DND-41 (cell line): ENCODE measurements around the gene ARHGAP27.

Source experiments
- ATAC-seq: fragments of 200-7000 bp; cut with Tn5 transposase; 3 replicates; pipeline ENCODE4 v1.9.1; 2021; ENCODE audit warnings: low read depth; ENCODE audit not compliant: insufficient read depth
- DNase-seq: peaks from one replicate; pipeline ENCODE4 v3.0.0-alpha.2; 2020
- H2AFZ ChIP-seq: 2 replicates; pipeline ENCODE4 v1.6.0; 2012; ENCODE audit warnings: low read depth, low read length
- H3K27ac ChIP-seq: 2 replicates; pipeline ENCODE4 v1.5.1; 2012; ENCODE audit warnings: low read length, inconsistent platforms
- H3K27me3 ChIP-seq: fragments of 200-600 bp; sonication (generic); 2 replicates; pipeline ENCODE4 v1.6.0; 2012; ENCODE audit warnings: low read length, mild to moderate bottlenecking, inconsistent platforms; ENCODE audit not compliant: insufficient read depth, poor library complexity
- H3K36me3 ChIP-seq: 2 replicates; pipeline ENCODE4 v1.5.1; 2012; ENCODE audit warnings: low read length, inconsistent platforms; ENCODE audit not compliant: insufficient read depth
- H3K4me1 ChIP-seq: 2 replicates; pipeline ENCODE4 v1.5.1; 2012; ENCODE audit warnings: mild to moderate bottlenecking, low read length; ENCODE audit not compliant: insufficient read depth
- H3K4me2 ChIP-seq: 2 replicates; pipeline ENCODE4 v1.6.0; 2012; ENCODE audit warnings: mild to moderate bottlenecking, moderate library complexity, low read length, inconsistent platforms; ENCODE audit not compliant: insufficient read depth
- H3K4me3 ChIP-seq, 2 experiments: fragments of 200-600 bp in 1 of 2; shearing (Covaris generic) in 1 of 2; 2 replicates each; pipeline ENCODE4 v1.5.1; 2012 to 2016; ENCODE audit warnings: inconsistent platforms in 2 of 2, low read length in 2 of 2, mild to moderate bottlenecking in 2 of 2, low read depth in 1 of 2, moderate library complexity in 1 of 2
- H3K79me2 ChIP-seq: 2 replicates; pipeline ENCODE4 v1.6.0; 2012; ENCODE audit warnings: low read length, inconsistent platforms; ENCODE audit not compliant: insufficient read depth
- H3K9ac ChIP-seq: 2 replicates; pipeline ENCODE4 v1.6.0; 2012; ENCODE audit warnings: low read depth, mild to moderate bottlenecking, inconsistent platforms, low read length, moderate library complexity
- H3K9me3 ChIP-seq: 2 replicates; pipeline ENCODE4 v1.5.1; 2012; ENCODE audit warnings: low read length, moderate library complexity, mild to moderate bottlenecking, inconsistent platforms; ENCODE audit not compliant: insufficient read depth, severe bottlenecking
- H4K20me1 ChIP-seq: 2 replicates; pipeline ENCODE4 v1.6.0; 2012; ENCODE audit warnings: low read length; ENCODE audit not compliant: insufficient read depth
- CTCF ChIP-seq: IDR thresholded peaks from 2 replicates; pipeline ENCODE4 v1.5.1; 2012; ENCODE audit warnings: borderline replicate concordance, low read length, moderate library complexity, mild to moderate bottlenecking; ENCODE audit not compliant: poor library complexity, severe bottlenecking; ENCODE audit errors: extremely low read depth
- EZH2 ChIP-seq: IDR thresholded peaks from 3 replicates; pipeline ENCODE4 v1.6.1; 2012; ENCODE audit warnings: borderline replicate concordance, low read depth, mild to moderate bottlenecking, moderate library complexity, low read length, inconsistent platforms; ENCODE audit not compliant: severe bottlenecking

The ARHGAP27 gene

DNA sequence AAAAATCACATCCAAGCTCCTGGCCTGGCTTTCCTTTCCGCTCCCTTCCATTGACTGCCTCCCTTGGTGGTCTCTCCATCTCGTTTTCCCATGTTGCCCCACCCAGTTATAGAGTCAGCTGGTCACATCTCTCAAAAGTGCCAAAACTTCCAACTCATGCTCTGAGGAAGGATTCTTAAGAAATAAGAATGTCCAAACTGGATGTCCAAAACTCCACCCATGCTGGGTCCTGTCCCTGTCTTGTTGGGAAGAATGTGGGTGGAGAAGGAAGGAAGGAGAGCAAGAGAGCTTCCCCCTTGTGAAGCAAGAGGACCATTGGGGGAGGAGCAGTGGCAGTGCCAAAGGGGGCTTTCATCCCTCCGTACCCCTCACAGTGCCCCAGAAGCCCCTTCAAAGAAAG is 71.2 kb downstream of the ARHGAP27 start:
- ATAC-seq (no peak), DNase-seq (no peak)
- H3K9me3 ChIP-seq = no peaks in the 10 kb centered on the region
- no peak overlapping the region for H3K27ac ChIP-seq
- H3K79me2 ChIP-seq = no peaks in the 10 kb centered on the region
- no peak overlapping the region for H3K4me3 ChIP-seq
- no peak overlapping the region for H3K4me2 ChIP-seq
- TF ChIP-seq CTCF (no peak), EZH2 (no peak)
- no peaks in the 10 kb centered on the region for H4K20me1 ChIP-seq
- H3K4me1 ChIP-seq = no peaks in the 10 kb centered on the region
- no peaks in the 10 kb centered on the region for H3K27me3 ChIP-seq
- no peak overlapping the region for H2AFZ ChIP-seq
- H3K36me3 ChIP-seq = no peaks in the 10 kb centered on the region
- no peak overlapping the region for H3K9ac ChIP-seq

DNA sequence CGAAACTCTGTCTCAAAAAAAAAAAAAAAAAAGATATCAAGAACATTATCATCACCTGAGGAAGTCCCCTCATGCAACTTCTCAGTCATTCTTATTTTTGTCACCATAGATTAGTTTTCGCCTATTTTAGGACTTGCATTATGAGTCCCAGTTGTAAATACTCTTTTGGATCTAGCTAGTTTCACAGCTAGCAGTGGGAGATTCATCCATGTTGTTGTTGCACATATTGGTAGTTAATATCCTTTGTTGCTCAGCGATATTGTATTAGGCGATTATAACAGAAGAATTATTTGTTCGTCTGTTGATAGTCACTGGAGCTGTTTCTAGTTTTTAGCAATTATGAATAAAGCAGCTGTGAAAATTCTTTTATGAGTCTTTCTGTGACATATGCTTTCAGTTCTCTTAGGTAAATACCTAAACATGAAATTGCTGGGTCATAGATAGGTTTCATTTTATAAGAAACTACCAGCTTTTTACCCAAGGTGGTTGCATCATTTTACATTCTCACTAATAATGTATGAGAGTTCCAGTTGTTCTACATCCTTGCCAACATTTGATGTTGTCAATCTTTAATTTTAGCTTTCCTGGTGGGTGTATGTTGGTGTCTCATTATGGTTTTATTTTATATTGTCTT is 75.2 kb downstream of the ARHGAP27 start:
- Histone ChIP-seq H3K9ac (no peak overlapping the region), H3K4me1 (no peaks in the 10 kb centered on the region), H3K27ac (no peak overlapping the region), H3K9me3 (no peaks in the 10 kb centered on the region), H3K27me3 (no peaks in the 10 kb centered on the region), H3K79me2 (no peaks in the 10 kb centered on the region), H4K20me1 (no peaks in the 10 kb centered on the region), H3K4me3 (no peak overlapping the region), H3K36me3 (no peaks in the 10 kb centered on the region), H2AFZ (no peak overlapping the region), H3K4me2 (no peak overlapping the region)
- DNase-seq = no peak
- TF ChIP-seq EZH2 (no peak), CTCF (no peak)
- ATAC-seq = no peak

DNA sequence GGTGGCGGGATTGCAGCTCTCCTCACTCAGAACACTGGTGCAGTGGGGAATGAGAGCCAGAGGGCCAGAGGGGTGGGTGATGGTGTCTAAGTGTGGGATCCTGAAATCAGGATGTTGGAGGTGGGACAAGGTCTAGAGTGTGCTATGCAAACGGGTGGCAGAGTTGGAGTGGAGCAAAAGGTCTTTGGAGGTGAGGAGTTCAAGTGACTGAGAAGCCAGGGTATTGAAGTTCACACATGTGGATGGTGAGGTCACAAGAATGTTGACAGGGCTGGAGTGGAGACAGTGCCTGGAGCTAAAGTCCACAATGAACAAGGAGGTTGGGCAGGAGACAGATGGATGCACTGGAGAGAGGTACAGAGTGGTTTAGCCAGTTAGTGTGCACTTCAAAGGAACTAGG is 77.6 kb downstream of the ARHGAP27 start:
- H3K36me3 ChIP-seq = no peaks in the 10 kb centered on the region
- H3K79me2 ChIP-seq = no peaks in the 10 kb centered on the region
- no peak for DNase-seq
- no peak for ATAC-seq
- no peaks in the 10 kb centered on the region for H3K4me1 ChIP-seq
- H2AFZ ChIP-seq = no peak overlapping the region
- H3K27ac ChIP-seq = no peak overlapping the region
- TF ChIP-seq EZH2 (no peak), CTCF (no peak)
- H3K27me3 ChIP-seq = peaks cover 9% of the 10 kb centered on the region
- H3K4me2 ChIP-seq = no peak overlapping the region
- no peak overlapping the region for H3K9ac ChIP-seq
- H3K9me3 ChIP-seq = no peaks in the 10 kb centered on the region
- H3K4me3 ChIP-seq = no peak overlapping the region
- H4K20me1 ChIP-seq = no peaks in the 10 kb centered on the region
